DOHH2 (cell line): Measurements from ENCODE around the gene ANTXR1.

Experiments used
- CTCF ChIP-seq: fragments of 200-600 bp; sonication (generic); IDR thresholded peaks from one replicate; pipeline ENCODE4 v1.5.1; 2014; ENCODE audit warnings: antibody characterized with exemption, mild to moderate bottlenecking, low read depth, low read length; ENCODE audit not compliant: poor library complexity, severe bottlenecking
- EZH2phosphoT487 ChIP-seq: fragments of 200-600 bp; sonication (generic); IDR thresholded peaks from 2 replicates; pipeline ENCODE4 v1.6.1; 2017; ENCODE audit warnings: borderline replicate concordance, mild to moderate bottlenecking, antibody characterized with exemption, low read length, moderate library complexity, mixed read lengths

- TF ChIP-seq CTCF (no peak), EZH2phosphoT487 (no peak)
Measured at GRCh38 chr2:69288429-69288828, 275.4 kb downstream of the ANTXR1 start.
